ENCODE measurements around the gene KRT85. TPM values are rescaled to one million over a fixed set of nuclear protein-coding genes. Genes with fewer than 3 reads are reported as not detected.

Gene KRT85
- total and polyA plus RNA-seq, 10 of the 15 experiments (the other 5 are each of a cell fraction or from before 2014, with no cell fraction given), result 0.05 to 0.18 (median 0.11) TPM; not detected in 6

- FAIRE-seq, result no peak
- Histone ChIP-seq H3K4me2 (ENCODE audit: control insufficient read depth, insufficient read depth) (no peak overlapping the region), H3K4me3 (no peak overlapping the region), H3K4me1 (ENCODE audit: control insufficient read depth, insufficient read depth, low read length) (peaks cover 10% of the 10 kb centered on the region), H3K9ac (ENCODE audit: control insufficient read depth, insufficient read depth, low read length) (no peak overlapping the region), H3K79me2 (ENCODE audit: control insufficient read depth, insufficient read depth, low read length) (no peaks in the 10 kb centered on the region), H3K36me3 (ENCODE audit: control insufficient read depth in 2 of 2, insufficient read depth in 2 of 2, low read length in 1 of 2) (no peaks in the 10 kb centered on the region), H2AFZ (ENCODE audit: control insufficient read depth, low read depth, low read length) (no peak overlapping the region), H4K20me1 (ENCODE audit: control insufficient read depth, insufficient read depth) (no peaks in the 10 kb centered on the region; the same call in 1 of the 2 replicates), H3K27ac (ENCODE audit: control insufficient read depth, insufficient read depth) (no peak overlapping the region), H3K27me3 (replicated peaks in 1 of 2; ENCODE audit: control insufficient read depth in 2 of 2, insufficient read depth in 2 of 2, low read length in 1 of 2) (no peaks in the 10 kb centered on the region; a peak in 1 of 4 replicates), H3K9me3 (replicated peaks; ENCODE audit: control insufficient read depth, insufficient read depth, low read length) (no peaks in the 10 kb centered on the region)
- 50% methylated on average over 12 of the region's 12 CpGs for WGBS (ENCODE audit: insufficient coverage, insufficient replicate concordance, low lambda C conversion rate, missing lambda C conversion rate)
- ChIA-PET RAD21 (ENCODE audit: unreplicated experiment) (no interaction called here), CTCF (interaction anchor here (0.5 kb wide), 1 partner anchor 1437 kb away, joined by 3 read pairs; no protein-coding TSS in a partner anchor), POLR2A (no interaction called here), SMC1A (ENCODE audit: uncharacterized antibody, unreplicated experiment) (no interaction called here)
- intact Hi-C loops (cut with micrococcal nuclease; ENCODE audit: unreplicated experiment) (no loop called here), in situ Hi-C loops (cut with MboI) (no loop called here)
- no peak for ATAC-seq
- no TSS peak for BruUV-seq (replicated peaks)
- DNase-seq (ENCODE audit: low read depth, low spot score), result no peak
- TF ChIP-seq NFYB (IDR thresholded peaks at IDR 0.05; ENCODE audit: insufficient read depth, low read depth, low read length) (no peak), CEBPB (IDR thresholded peaks at IDR 0.05; ENCODE audit: borderline replicate concordance in 1 of 2, low read depth in 2 of 2, low read length in 2 of 2) (no peak), KLF5 (IDR thresholded peaks at IDR 0.05; ENCODE audit: partially characterized antibody) (no peak), CEBPZ (IDR thresholded peaks at IDR 0.05; ENCODE audit: low read depth, low read length) (no peak), ELK1 (IDR thresholded peaks at IDR 0.05; ENCODE audit: low read depth, low read length) (no peak), BCL11A (IDR thresholded peaks at IDR 0.05; ENCODE audit: low read depth, low read length) (no peak), ATF2 (IDR thresholded peaks at IDR 0.05; ENCODE audit: low read length) (no peak), PRDM15 (CRISPR knock-in tag; IDR thresholded peaks at IDR 0.05) (no peak), SIN3A (IDR thresholded peaks at IDR 0.05; ENCODE audit: low read depth, low read length) (no peak), ZBED1 (IDR thresholded peaks at IDR 0.05; ENCODE audit: borderline replicate concordance) (no peak), ZNF207 (IDR thresholded peaks at IDR 0.05; ENCODE audit: borderline replicate concordance) (no peak), ZZZ3 (IDR thresholded peaks at IDR 0.05; ENCODE audit: control insufficient read depth, insufficient read length, low read depth) (no peak), STAT1 (conservative IDR thresholded peaks at IDR 0.05) (no peak)
These were observed 4.1 kb downstream of the KRT85 start for GRCh38 chr12:52363111-52363679.
